ENCODE results near the gene SLC38A2.

SLC38A2 gene

GRCh38 chr12:46320731-46321130 lies 51.8 kb downstream of the SLC38A2 start:
- no peak for DNase-seq (ENCODE audit: low read depth, low spot score)

DNA sequence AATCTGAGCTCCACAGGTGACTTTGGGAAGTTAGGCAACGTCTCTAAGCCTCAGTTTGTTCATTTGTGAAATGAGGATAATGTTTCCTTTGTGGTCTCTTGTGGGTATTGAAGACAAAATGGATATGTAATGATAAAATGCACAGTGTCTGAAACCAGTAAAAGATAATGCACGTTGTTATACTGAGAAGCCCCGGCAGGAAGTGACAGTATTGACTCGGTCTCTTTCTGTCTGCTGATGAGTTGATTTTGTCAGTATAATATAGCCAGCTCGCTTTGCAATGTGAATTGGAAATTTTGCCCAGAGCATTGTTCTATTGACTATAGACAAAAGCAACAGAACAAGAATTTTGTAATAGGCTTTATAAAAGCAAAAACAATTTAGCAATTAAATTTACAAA lies 54.5 kb downstream of the SLC38A2 start:
- DNase-seq (ENCODE audit: low read depth, low spot score): no peak
